Parathyroid adenoma (tissue), 2 donors: ENCODE data around the gene HELZ.

ENCODE experiments used
- H2AFZ ChIP-seq: fragments of 300-600 bp; sonication (generic); one replicate; pipeline ENCODE4 v1.7.0; 2017; ENCODE audit warnings: antibody characterized with exemption, mild to moderate bottlenecking
- H3K27ac ChIP-seq: fragments of 300-600 bp; sonication (generic); one replicate; pipeline ENCODE4 v1.7.0; 2017
- H3K27me3 ChIP-seq: fragments of 300-600 bp; sonication (generic); one replicate; pipeline ENCODE4 v1.7.0; 2017; ENCODE audit warnings: low read length; ENCODE audit not compliant: control insufficient read depth, insufficient read depth
- H3K36me3 ChIP-seq: fragments of 300-600 bp; sonication (generic); one replicate; pipeline ENCODE4 v1.7.0; 2017; ENCODE audit warnings: low read length; ENCODE audit not compliant: control insufficient read depth, insufficient read depth
- H3K4me1 ChIP-seq: fragments of 300-600 bp; sonication (generic); one replicate; pipeline ENCODE4 v1.7.0; 2017; ENCODE audit warnings: control low read depth
- H3K4me2 ChIP-seq: fragments of 300-600 bp; sonication (generic); one replicate; pipeline ENCODE4 v1.7.0; 2017; ENCODE audit warnings: low read length
- H3K4me3 ChIP-seq: fragments of 300-600 bp; sonication (generic); one replicate; pipeline ENCODE4 v1.7.0; 2017; ENCODE audit warnings: low read depth, low read length
- H3K79me2 ChIP-seq: fragments of 300-600 bp; sonication (generic); one replicate; pipeline ENCODE4 v1.7.0; 2017; ENCODE audit warnings: control low read depth
- H3K9ac ChIP-seq: fragments of 300-600 bp; sonication (generic); one replicate; pipeline ENCODE4 v1.7.0; 2017; ENCODE audit warnings: mild to moderate bottlenecking
- H3K9me3 ChIP-seq: fragments of 300-600 bp; sonication (generic); one replicate; pipeline ENCODE4 v1.7.0; 2017; ENCODE audit warnings: low read length; ENCODE audit not compliant: control insufficient read depth
- CTCF ChIP-seq: fragments of 300-600 bp; sonication (generic); IDR thresholded peaks from one replicate; pipeline ENCODE4 v1.7.0; 2017; ENCODE audit warnings: antibody characterized with exemption, mild to moderate bottlenecking
- donor health status: primary hyperparathyroidism.

The HELZ gene

GRCh38 chr17:67137860-67138259, 107.1 kb downstream of the HELZ start:
- TF ChIP-seq CTCF = no peak
- Histone ChIP-seq H3K79me2 (peaks cover 3% of the 10 kb centered on the region), H3K4me1 (no peaks in the 10 kb centered on the region), H3K36me3 (no peaks in the 10 kb centered on the region), H2AFZ (no peak overlapping the region), H3K4me3 (no peak overlapping the region), H3K27me3 (no peaks in the 10 kb centered on the region), H3K9me3 (no peaks in the 10 kb centered on the region), H3K9ac (no peak overlapping the region), H3K4me2 (no peak overlapping the region), H3K27ac (no peak overlapping the region)

DNA sequence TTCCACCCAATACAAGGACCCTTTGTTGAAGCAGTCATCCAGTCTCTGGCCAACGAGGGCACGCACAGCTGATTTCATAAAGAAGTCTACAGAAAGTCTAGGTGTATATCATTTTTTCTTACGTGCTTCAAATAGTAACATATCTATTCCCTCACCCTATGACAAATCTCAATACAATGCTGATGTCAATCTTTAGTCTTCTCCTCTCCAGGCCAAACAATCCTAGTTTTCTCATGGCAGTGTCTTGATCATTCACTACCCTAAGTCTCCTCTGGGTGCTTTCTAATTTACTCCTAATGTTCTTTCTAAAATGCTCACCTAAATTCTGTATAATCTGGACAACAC, 108.0 kb downstream of the HELZ start:
- no peaks in the 10 kb centered on the region for H3K9me3 ChIP-seq

GRCh38 chr17:67136191-67137025, 108.6 kb downstream of the HELZ start:
- no peaks in the 10 kb centered on the region for H3K4me1 ChIP-seq
- no peaks in the 10 kb centered on the region for H3K9me3 ChIP-seq
- no peak overlapping the region for H3K9ac ChIP-seq
- peaks cover 3% of the 10 kb centered on the region for H3K79me2 ChIP-seq
- TF ChIP-seq CTCF = no peak
- H3K27ac ChIP-seq = no peak overlapping the region
- no peaks in the 10 kb centered on the region for H3K27me3 ChIP-seq
- H2AFZ ChIP-seq = no peak overlapping the region
- no peaks in the 10 kb centered on the region for H3K36me3 ChIP-seq
- no peak overlapping the region for H3K4me3 ChIP-seq
- no peak overlapping the region for H3K4me2 ChIP-seq

More for the DNA sequence above, 108.0 kb downstream of the HELZ start:
- H2AFZ ChIP-seq = no peak overlapping the region
- no peak overlapping the region for H3K4me3 ChIP-seq
- no peak overlapping the region for H3K4me2 ChIP-seq
- H3K36me3 ChIP-seq = no peaks in the 10 kb centered on the region
- no peak overlapping the region for H3K9ac ChIP-seq
- H3K27ac ChIP-seq = no peak overlapping the region
- no peak for TF ChIP-seq CTCF
- H3K27me3 ChIP-seq = no peaks in the 10 kb centered on the region
- no peaks in the 10 kb centered on the region for H3K4me1 ChIP-seq
- H3K79me2 ChIP-seq = peaks cover 3% of the 10 kb centered on the region

DNA sequence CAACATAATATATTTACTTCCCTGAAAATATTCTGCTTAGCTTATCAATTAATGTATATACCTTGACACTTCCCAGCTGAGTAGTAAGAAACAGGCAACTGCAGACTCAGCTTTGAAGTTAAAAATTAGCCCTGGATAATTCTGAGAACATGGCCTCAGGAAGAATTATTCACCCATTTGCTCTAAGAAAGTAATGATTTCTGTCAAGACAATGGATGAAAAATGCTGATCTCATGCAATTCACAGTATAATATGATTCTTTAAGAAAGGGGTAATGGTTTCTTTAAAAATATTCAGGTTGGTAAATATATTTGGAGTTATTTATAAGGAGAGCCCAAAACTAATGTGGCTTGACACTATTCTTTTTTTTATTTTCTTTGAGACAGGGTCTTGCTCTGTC, 111.8 kb downstream of the HELZ start:
- H3K27me3 ChIP-seq = no peaks in the 10 kb centered on the region
- H2AFZ ChIP-seq = no peak overlapping the region
- no peak overlapping the region for H3K4me3 ChIP-seq
- H3K9me3 ChIP-seq = no peaks in the 10 kb centered on the region
- no peak overlapping the region for H3K27ac ChIP-seq
- no peak for TF ChIP-seq CTCF
- H3K4me1 ChIP-seq = no peaks in the 10 kb centered on the region
- peaks cover 3% of the 10 kb centered on the region for H3K79me2 ChIP-seq
- no peak overlapping the region for H3K9ac ChIP-seq
- H3K4me2 ChIP-seq = no peak overlapping the region
- no peaks in the 10 kb centered on the region for H3K36me3 ChIP-seq

GRCh38 chr17:67132366-67132765, 112.6 kb downstream of the HELZ start:
- Histone ChIP-seq H2AFZ (no peak overlapping the region), H3K27me3 (no peaks in the 10 kb centered on the region), H3K4me3 (no peak overlapping the region), H3K4me2 (no peak overlapping the region), H3K79me2 (peaks cover 3% of the 10 kb centered on the region), H3K4me1 (no peaks in the 10 kb centered on the region), H3K9ac (no peak overlapping the region), H3K36me3 (no peaks in the 10 kb centered on the region), H3K9me3 (no peaks in the 10 kb centered on the region), H3K27ac (no peak overlapping the region)
- no peak for TF ChIP-seq CTCF
